ENCODE data around the gene AUTS2. TPM values are rescaled to one million over a fixed set of nuclear protein-coding genes. Genes with fewer than 3 reads are reported as not detected.

The AUTS2 gene
- total and polyA plus RNA-seq, 2 experiments from 2014 or later = 32.0 to 91.0 TPM

- H3K27ac Mint-ChIP-seq = no peak overlapping the region
Observed at GRCh38 chr7:70242826-70243225, 644.6 kb downstream of the AUTS2 start.

More at GRCh38 chr7:70242826-70243225, 644.6 kb downstream of the AUTS2 start:
- no peak overlapping the region for H3K4me3 ChIP-seq
- H3K36me3 Mint-ChIP-seq (ENCODE audit: low read depth) = no peaks in the 10 kb centered on the region
- no peak overlapping the region for H3K27ac ChIP-seq (ENCODE audit: low read depth)
- no peaks in the 10 kb centered on the region for H4K20me1 ChIP-seq (replicated peaks; ENCODE audit: insufficient read depth)
- no peaks in the 10 kb centered on the region for H3F3A ChIP-seq (replicated peaks; ENCODE audit: low read depth)
- no peaks in the 10 kb centered on the region for H3K27me3 ChIP-seq (ENCODE audit: insufficient read depth)
- H3K36me3 ChIP-seq (ENCODE audit: insufficient read depth) = no peaks in the 10 kb centered on the region
- no peak overlapping the region for H2AFZ ChIP-seq
- no peak for ATAC-seq
- no peaks in the 10 kb centered on the region for H3K9me2 ChIP-seq (ENCODE audit: insufficient read depth)
- H3K79me2 ChIP-seq (replicated peaks; ENCODE audit: insufficient read depth) = no peaks in the 10 kb centered on the region
- H3K4me1 Mint-ChIP-seq = peaks cover 19% of the 10 kb centered on the region
- TF ChIP-seq REST (IDR thresholded peaks at IDR 0.05; ENCODE audit: unreplicated experiment) (no peak), CTCF (conservative IDR thresholded peaks at IDR 0.05; ENCODE audit: low read depth in 2 of 2) (no peak), JUNB (IDR thresholded peaks at IDR 0.05; ENCODE audit: unreplicated experiment) (no peak), CREB1 (CRISPR knock-in tag; IDR thresholded peaks at IDR 0.05; ENCODE audit: low read depth) (no peak), ZNF331 (CRISPR knock-in tag; IDR thresholded peaks at IDR 0.05; ENCODE audit: low read depth) (no peak), EZH2 (IDR thresholded peaks at IDR 0.05; ENCODE audit: low read depth, unreplicated experiment) (no peak), NANOG (IDR thresholded peaks at IDR 0.05; ENCODE audit: borderline replicate concordance) (no peak), POLR2AphosphoS5 (IDR thresholded peaks at IDR 0.05; ENCODE audit: low read depth) (no peak)
- H3K4me3 Mint-ChIP-seq = no peak overlapping the region
- DNase-seq (ENCODE audit: low spot score) = no peak
- peaks cover 19% of the 10 kb centered on the region for H3K4me1 ChIP-seq (ENCODE audit: insufficient read depth)
- peaks cover 6% of the 10 kb centered on the region for H3K27me3 Mint-ChIP-seq (ENCODE audit: insufficient read depth, low read depth, poor library complexity)
- peaks cover 2% of the 10 kb centered on the region; the same call in 2 of the 3 replicates for H3K9me3 Mint-ChIP-seq
- no peak overlapping the region for H3K4me2 ChIP-seq

Measured in GM23338 (cell line).